DMS114 treated with DMSO at 0.1 percent for 48 hours (cell line): ENCODE results near the gene RIC8A.
A peak's percentile ranks its signal among the peaks of the same experiment; 100 is the strongest.
"Not testable (repeated sequence)": the region's sequence is repeated elsewhere in the genome, so short reads cannot be mapped to it uniquely, and the experiment has no call there.

ENCODE experiments used
- DNase-seq: peaks from one replicate; lab custom pipeline; 2025; ENCODE audit not compliant: unreplicated experiment; lab: John Stamatoyannopoulos, UW

The RIC8A gene

GRCh38 chr11:207208-207862 lies at the start of gene RIC8A, which contains the start of gene BET1L:
Gene RIC8A (plus strand): TSS chr11:207708. CDS start chr11:208855, 1,147 bp downstream.
Gene BET1L (minus strand): TSS chr11:207399. CDS start chr11:207321, 78 bp downstream.
- DNase-seq = peak; percentile 82

DNA sequence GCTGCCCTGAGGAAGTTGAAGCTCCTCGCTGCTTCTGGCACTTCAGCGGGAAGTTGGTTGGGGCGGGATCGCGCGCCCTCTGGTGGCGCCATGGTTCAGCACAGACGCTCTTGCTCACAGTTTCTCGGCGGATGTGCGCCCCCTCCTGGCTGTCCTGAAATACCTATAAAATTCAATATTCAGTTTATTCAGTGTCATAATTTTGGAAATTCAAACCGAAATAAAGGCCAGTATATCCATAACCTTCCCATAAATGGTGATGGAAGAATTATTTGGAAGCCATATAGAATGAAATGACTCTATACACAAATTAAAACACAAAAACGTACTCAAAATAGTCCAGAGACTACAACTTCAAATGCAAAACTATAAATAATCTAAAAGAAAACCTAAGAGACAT lies 27.3 kb upstream of the RIC8A start:
- not testable (repeated sequence) for DNase-seq

DNA sequence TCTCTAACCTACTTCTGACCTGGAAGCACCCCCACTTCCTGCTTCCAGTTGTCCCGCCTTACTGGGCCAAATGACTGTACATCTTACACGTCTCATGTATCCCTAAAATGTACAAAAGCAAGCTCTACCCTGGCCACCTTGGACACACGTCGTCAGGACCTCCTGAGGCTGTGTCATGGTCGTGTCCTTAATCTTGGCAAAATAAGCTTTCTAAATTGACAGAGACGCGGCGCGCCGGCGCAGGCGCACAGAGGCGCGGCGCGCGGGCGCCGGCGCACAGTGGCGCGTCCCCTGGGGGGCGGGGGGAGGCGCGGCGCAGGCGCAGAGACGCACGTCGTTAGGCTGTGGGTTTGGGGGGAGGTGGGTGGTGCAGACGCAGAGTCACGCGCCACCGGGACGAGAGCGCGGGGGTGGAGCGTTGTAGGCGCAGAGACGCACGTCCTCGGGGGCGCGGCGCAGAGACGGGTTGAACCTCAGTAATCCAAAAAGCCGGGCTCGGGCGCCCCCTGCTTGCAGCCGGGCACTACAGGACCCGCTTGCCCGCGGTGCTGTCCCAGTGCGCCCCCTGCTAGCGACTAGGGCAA lies 18.2 kb upstream of the RIC8A start:
- DNase-seq = not testable (repeated sequence)

- not testable (repeated sequence) for DNase-seq
These were observed 17.6 kb upstream of the RIC8A start for GRCh38 chr11:189843-190311.

GRCh38 chr11:190546-190945 lies 17.0 kb upstream of the RIC8A start:
- DNase-seq = not testable (repeated sequence)

DNA sequence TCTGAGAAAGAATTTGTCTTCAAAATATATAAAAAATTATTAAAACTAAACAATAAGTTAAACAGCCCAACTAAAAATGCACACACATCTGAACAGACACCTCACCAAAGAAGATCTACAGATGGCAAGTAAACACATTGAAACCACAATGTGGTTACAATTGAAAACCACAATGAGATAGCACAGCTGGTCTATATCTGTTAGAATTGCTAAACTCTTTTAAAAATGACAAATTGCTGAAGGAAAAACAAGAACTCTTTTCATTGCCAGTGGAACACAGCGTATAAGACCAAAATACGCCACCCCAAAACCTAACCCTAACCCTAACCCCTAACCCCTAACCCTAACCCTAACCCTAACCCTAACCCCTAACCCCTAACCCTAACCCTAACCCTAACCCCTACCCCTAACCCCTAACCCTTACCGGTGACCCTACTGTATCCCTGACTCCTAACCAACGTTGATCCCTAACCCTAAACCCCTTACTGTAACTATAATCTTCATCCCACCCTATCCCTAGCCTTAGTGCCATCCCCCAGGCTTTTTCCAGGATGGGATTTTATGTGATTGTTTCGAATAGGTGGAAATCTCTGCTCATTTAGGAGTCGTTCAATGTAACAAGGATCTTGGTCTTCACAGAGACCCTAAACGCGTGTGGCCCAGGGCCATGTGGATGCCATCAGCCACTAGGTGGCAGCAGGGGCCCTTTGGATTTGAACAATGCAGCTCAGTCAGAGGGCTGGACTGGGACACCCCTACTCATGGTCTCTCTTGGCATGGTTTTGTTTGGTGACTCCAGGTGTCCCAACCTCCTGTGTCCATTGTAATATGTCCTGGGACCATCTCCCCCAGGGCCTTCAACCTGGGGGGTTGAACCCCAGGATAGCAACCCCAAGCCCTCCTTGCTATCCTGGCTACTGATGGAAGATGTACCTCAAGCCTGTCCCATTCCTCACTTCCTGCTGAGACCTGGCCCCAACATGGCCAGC lies 15.7 kb upstream of the RIC8A start:
- not testable (repeated sequence) for DNase-seq

DNA sequence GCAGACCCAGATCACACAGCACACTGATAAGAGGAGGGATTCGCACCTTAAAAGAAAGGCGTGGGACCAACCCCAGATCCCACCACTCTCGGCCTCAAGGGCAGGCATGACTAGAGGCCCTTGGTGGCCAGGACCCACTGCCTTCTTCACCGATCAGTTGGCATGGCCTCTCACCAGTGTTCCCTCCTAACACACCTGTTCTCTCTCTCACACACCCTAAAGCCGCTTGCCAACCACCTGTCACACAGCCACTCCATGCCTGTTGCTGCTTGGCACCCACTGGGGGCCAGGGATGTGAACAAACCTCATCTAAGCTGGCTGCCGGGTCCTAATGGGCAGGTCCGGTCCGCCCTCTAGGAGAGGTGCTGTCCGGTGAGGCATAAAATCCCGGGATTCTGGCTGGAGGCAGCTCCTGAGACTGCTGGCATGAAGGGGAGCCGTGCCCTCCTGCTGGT lies 14.8 kb upstream of the RIC8A start, which contains the start of gene SCGB1C1:
SCGB1C1 (plus strand) TSS at position 405 of the 455 bp plus-strand sequence; CDS start at position 427, 22 bp downstream.
- DNase-seq = not testable (repeated sequence)

GRCh38 chr11:193481-193880 lies 14.0 kb upstream of the RIC8A start:
- DNase-seq = not testable (repeated sequence)

GRCh38 chr11:196786-197731 lies 10.4 kb upstream of the RIC8A start:
- DNase-seq = no peak

GRCh38 chr11:197741-198235 lies 9.7 kb upstream of the RIC8A start:
- no peak for DNase-seq

GRCh38 chr11:198236-198806 lies 9.2 kb upstream of the RIC8A start:
- DNase-seq = no peak

DNA sequence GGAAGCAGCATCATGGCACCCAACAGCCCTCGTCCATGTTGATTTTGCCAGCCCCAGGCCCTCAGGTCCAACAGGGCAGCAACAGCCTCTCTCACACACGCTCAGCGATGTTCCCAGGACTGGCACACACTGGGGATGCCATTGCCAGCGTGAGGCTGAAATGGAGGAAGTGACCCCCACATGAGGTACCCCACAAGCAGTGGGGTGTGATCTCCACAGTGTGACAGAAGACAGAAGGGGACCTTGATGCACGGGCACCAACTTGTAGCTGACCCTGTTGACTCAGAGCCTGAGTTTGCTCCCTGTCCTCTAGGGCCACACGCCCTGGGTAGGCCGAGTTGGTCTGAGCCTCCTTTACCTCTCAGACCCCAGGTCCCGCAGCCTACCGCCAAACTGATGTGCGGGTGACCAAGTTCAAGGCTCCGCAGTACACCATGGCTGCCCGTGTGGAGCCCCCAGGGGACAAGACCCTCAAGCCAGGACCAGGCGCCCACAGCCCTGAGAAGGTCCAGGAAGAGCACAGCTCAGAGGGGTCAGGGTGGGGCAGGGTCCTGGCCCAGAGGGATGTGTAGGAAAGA lies 8.4 kb upstream of the RIC8A start:
- no peak for DNase-seq

DNA sequence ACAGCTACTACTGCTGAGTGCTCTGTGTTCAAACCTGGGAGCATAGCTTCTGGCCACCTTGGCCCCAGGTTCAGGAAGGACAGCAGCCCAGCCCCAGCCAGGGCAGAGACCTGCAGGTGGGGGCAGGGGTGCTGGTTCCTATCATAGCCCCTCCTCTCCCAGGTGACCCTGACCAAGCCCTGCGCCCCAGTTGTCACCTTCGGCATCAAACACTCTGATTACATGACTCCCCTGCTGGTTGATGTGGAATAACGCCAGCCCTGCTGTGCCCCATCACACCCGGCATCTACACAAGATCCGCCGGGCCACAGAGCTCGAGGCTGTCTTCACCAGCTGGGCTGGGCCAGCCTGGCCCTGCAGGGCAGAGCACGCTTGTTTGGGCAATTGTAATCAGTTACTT lies 7.7 kb upstream of the RIC8A start:
- no peak for DNase-seq

GRCh38 chr11:200224-201003 lies 7.1 kb upstream of the RIC8A start:
- no peak for DNase-seq

DNA sequence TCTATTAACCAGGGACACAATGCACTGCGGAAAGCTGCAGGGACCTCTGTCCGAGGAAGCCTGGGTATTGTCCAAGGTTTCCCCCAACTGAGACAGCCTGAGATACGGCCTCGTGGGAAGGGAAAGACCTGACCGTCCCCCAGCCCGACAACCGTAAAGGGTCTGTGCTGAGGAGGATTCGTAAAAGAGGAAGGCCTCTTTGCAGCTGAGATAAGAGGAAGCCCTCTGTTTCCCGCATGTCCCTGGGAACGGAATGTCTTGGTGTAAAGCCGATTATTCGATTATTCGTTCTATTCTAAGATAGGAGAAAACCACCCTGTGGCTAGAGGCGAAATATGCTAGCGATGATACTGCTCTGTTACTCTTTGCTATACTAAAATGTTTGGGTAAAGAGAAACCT lies 5.5 kb upstream of the RIC8A start:
- no peak for DNase-seq

DNA sequence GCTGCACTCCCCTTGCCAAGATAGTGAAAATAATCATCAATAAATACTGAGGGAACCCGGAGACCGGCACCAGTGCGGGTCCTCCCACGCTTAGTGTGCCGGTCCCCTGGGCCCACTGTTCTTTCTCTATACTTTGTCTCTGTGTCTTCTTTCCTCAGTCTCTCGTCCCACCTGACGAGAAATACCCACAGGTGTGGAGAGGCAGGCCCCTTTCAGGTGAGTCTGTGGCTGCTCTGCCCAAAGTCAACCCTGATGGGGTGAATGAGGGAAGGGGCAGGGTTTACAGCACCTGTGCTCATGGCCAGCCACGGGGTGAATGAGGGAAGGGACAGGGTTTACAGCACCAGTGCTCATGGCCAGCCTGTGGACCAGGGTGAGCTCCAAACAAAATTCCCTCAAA lies 5.0 kb upstream of the RIC8A start:
- no peak for DNase-seq

- no peak for DNase-seq
These were observed 4.2 kb upstream of the RIC8A start for GRCh38 chr11:203056-203944.
